Trophoblast cell (in vitro differentiated cells and primary cell): ENCODE results near the gene ADCY2.

Experiments used
- DNase-seq, 2 donors: peaks; one replicate each; pipeline ENCODE4 v3.0.0-alpha.2; 2016
- H2AFZ ChIP-seq: 2 replicates; pipeline ENCODE4 v1.6.1; 2013; ENCODE audit warnings: low read length, moderate library complexity, mild to moderate bottlenecking; ENCODE audit not compliant: insufficient read depth, poor library complexity
- H2AK5ac ChIP-seq: 2 replicates; pipeline ENCODE4 v1.6.1; 2013; ENCODE audit warnings: mild to moderate bottlenecking, low read length
- H2BK120ac ChIP-seq: 2 replicates; pipeline ENCODE4 v1.6.1; 2013; ENCODE audit warnings: low read length, mild to moderate bottlenecking, moderate library complexity; ENCODE audit not compliant: insufficient read depth, poor library complexity
- H2BK12ac ChIP-seq: 2 replicates; pipeline ENCODE4 v1.6.1; 2013; ENCODE audit warnings: mild to moderate bottlenecking, low read length, moderate library complexity
- H2BK5ac ChIP-seq: 2 replicates; pipeline ENCODE4 v1.6.1; 2013; ENCODE audit warnings: low read length, low read depth, moderate library complexity, mild to moderate bottlenecking; ENCODE audit not compliant: poor library complexity
- H3K14ac ChIP-seq: 2 replicates; pipeline ENCODE4 v1.6.1; 2013; ENCODE audit warnings: mild to moderate bottlenecking, low read length
- H3K18ac ChIP-seq: 2 replicates; pipeline ENCODE4 v1.6.1; 2013; ENCODE audit warnings: mild to moderate bottlenecking, low read length
- H3K23ac ChIP-seq: 2 replicates; pipeline ENCODE4 v1.6.1; 2013; ENCODE audit warnings: low read length
- H3K27ac ChIP-seq: 2 replicates; pipeline ENCODE4 v1.5.1; 2013; ENCODE audit warnings: low read depth, mild to moderate bottlenecking, inconsistent platforms, low read length, moderate library complexity
- H3K27me3 ChIP-seq: 2 replicates; pipeline ENCODE4 v1.6.1; 2013; ENCODE audit warnings: inconsistent platforms, mild to moderate bottlenecking, low read length, moderate library complexity; ENCODE audit not compliant: insufficient read depth
- H3K36me3 ChIP-seq, 2 experiments: 1 replicate in 1 of 2; 2 replicates in 1 of 2; pipeline ENCODE4 v1.6.1; 2013; ENCODE audit warnings: low read length in 2 of 2, mild to moderate bottlenecking in 2 of 2, moderate library complexity in 1 of 2; ENCODE audit not compliant: insufficient read depth in 2 of 2, control insufficient read depth in 1 of 2
- H3K4ac ChIP-seq: 2 replicates; pipeline ENCODE4 v1.6.1; 2013; ENCODE audit warnings: low read depth, mild to moderate bottlenecking, low read length, moderate library complexity
- H3K4me1 ChIP-seq, 2 experiments: 1 replicate in 1 of 2; 2 replicates in 1 of 2; pipeline ENCODE4 v1.6.1; 2013; ENCODE audit warnings: low read length in 2 of 2, mild to moderate bottlenecking in 2 of 2, moderate library complexity in 1 of 2; ENCODE audit not compliant: insufficient read depth in 2 of 2, control insufficient read depth in 1 of 2
- H3K4me2 ChIP-seq: 2 replicates; pipeline ENCODE4 v1.6.1; 2013; ENCODE audit warnings: inconsistent platforms, mild to moderate bottlenecking, low read length, moderate library complexity
- H3K4me3 ChIP-seq: 2 replicates; pipeline ENCODE4 v1.5.1; 2013; ENCODE audit warnings: mild to moderate bottlenecking, low read depth, low read length, inconsistent platforms
- H3K79me1 ChIP-seq: one replicate; pipeline ENCODE4 v1.6.1; 2013; ENCODE audit warnings: low read length
- H3K79me2 ChIP-seq: 2 replicates; pipeline ENCODE4 v1.6.1; 2013; ENCODE audit warnings: low read length, mild to moderate bottlenecking; ENCODE audit not compliant: control insufficient read depth, insufficient read depth, poor library complexity
- H3K9ac ChIP-seq: 2 replicates; pipeline ENCODE4 v1.6.1; 2013; ENCODE audit warnings: mild to moderate bottlenecking, low read length
- H3K9me3 ChIP-seq: 2 replicates; pipeline ENCODE4 v1.6.1; 2013; ENCODE audit warnings: low read depth, mild to moderate bottlenecking, control low read depth, inconsistent platforms, low read length; ENCODE audit not compliant: insufficient read depth
- H4K12ac ChIP-seq: 2 replicates; pipeline ENCODE4 v1.6.1; 2013; ENCODE audit warnings: low read depth, mild to moderate bottlenecking, low read length, moderate library complexity
- H4K8ac ChIP-seq: 2 replicates; pipeline ENCODE4 v1.6.1; 2013; ENCODE audit warnings: low read depth, mild to moderate bottlenecking, low read length, moderate library complexity
- H4K91ac ChIP-seq: one replicate; pipeline ENCODE4 v1.6.1; 2013; ENCODE audit warnings: low read depth, mild to moderate bottlenecking, low read length, moderate library complexity
- WGBS: extraction: QIAGEN DNeasy Blood & Tissue Kit; methylation state at CpG from one replicate; pipeline ENCODE4 v1.1.7; 2013; ENCODE audit warnings: missing lambda C conversion rate; ENCODE audit not compliant: insufficient read length, insufficient coverage; ENCODE audit errors: extremely low coverage; 5-methylcytosine and 5-hydroxymethylcytosine counted together

The ADCY2 gene

GRCh38 chr5:7518947-7519560 is 123.1 kb downstream of the ADCY2 start:
- no CpG with 5 or more reads among the region's 11 CpGs for WGBS
- no peak overlapping the region for H3K4me3 ChIP-seq
- no peak overlapping the region for H3K27ac ChIP-seq
- no peaks in the 10 kb centered on the region for H3K9me3 ChIP-seq
- no peak overlapping the region for H3K4ac ChIP-seq
- no peak overlapping the region for H2AK5ac ChIP-seq
- no peaks in the 10 kb centered on the region for H3K36me3 ChIP-seq
- H4K91ac ChIP-seq: no peak overlapping the region
- peak; percentile 22 to 41 for DNase-seq
- H2BK120ac ChIP-seq: no peak overlapping the region
- no peak overlapping the region for H3K4me2 ChIP-seq
- no peak overlapping the region for H2BK5ac ChIP-seq
- H3K23ac ChIP-seq: no peak overlapping the region
- H3K18ac ChIP-seq: no peak overlapping the region
- H3K4me1 ChIP-seq: peaks cover 0 to 1% of the 10 kb centered on the region in 2 experiments
- H3K79me2 ChIP-seq: no peaks in the 10 kb centered on the region
- no peak overlapping the region for H3K14ac ChIP-seq
- H2AFZ ChIP-seq: no peak overlapping the region
- no peak overlapping the region for H4K12ac ChIP-seq
- no peaks in the 10 kb centered on the region for H3K79me1 ChIP-seq
- no peak overlapping the region for H2BK12ac ChIP-seq
- H4K8ac ChIP-seq: no peak overlapping the region
- no peaks in the 10 kb centered on the region for H3K27me3 ChIP-seq
- H3K9ac ChIP-seq: no peak overlapping the region

GRCh38 chr5:7519564-7519963 is 123.6 kb downstream of the ADCY2 start:
- Histone ChIP-seq H3K36me3 (no peaks in the 10 kb centered on the region), H3K4me1 (peaks cover 0 to 1% of the 10 kb centered on the region in 2 experiments), H2BK5ac (no peak overlapping the region), H2BK120ac (no peak overlapping the region), H2AK5ac (no peak overlapping the region), H2AFZ (no peak overlapping the region), H2BK12ac (no peak overlapping the region), H4K12ac (no peak overlapping the region), H3K14ac (no peak overlapping the region), H3K27ac (no peak overlapping the region), H3K79me1 (no peaks in the 10 kb centered on the region), H3K79me2 (no peaks in the 10 kb centered on the region), H4K8ac (no peak overlapping the region), H3K9ac (no peak overlapping the region), H3K4ac (no peak overlapping the region), H3K9me3 (no peaks in the 10 kb centered on the region), H4K91ac (no peak overlapping the region), H3K27me3 (no peaks in the 10 kb centered on the region), H3K18ac (no peak overlapping the region), H3K4me3 (no peak overlapping the region), H3K23ac (no peak overlapping the region), H3K4me2 (no peak overlapping the region)
- DNase-seq: peak in 1 of 2 donors; percentile 2
- no CpG with 5 or more reads among the region's 5 CpGs for WGBS

- Histone ChIP-seq H4K91ac (no peak overlapping the region), H3K36me3 (no peaks in the 10 kb centered on the region), H3K18ac (no peak overlapping the region), H2BK5ac (no peak overlapping the region), H3K4ac (no peak overlapping the region), H3K27ac (no peak overlapping the region), H3K23ac (no peak overlapping the region), H3K27me3 (no peaks in the 10 kb centered on the region), H2BK120ac (no peak overlapping the region), H3K79me2 (no peaks in the 10 kb centered on the region), H2AFZ (no peak overlapping the region), H3K9me3 (no peaks in the 10 kb centered on the region), H4K8ac (no peak overlapping the region), H3K4me3 (no peak overlapping the region), H3K4me1 (peaks cover 2 to 4% of the 10 kb centered on the region in 2 experiments), H3K9ac (no peak overlapping the region), H3K14ac (no peak overlapping the region), H4K12ac (no peak overlapping the region), H2AK5ac (no peak overlapping the region), H2BK12ac (no peak overlapping the region), H3K79me1 (no peaks in the 10 kb centered on the region), H3K4me2 (no peak overlapping the region)
- no peak for DNase-seq
These were observed 133.9 kb downstream of the ADCY2 start for GRCh38 chr5:7529880-7530279.

DNA sequence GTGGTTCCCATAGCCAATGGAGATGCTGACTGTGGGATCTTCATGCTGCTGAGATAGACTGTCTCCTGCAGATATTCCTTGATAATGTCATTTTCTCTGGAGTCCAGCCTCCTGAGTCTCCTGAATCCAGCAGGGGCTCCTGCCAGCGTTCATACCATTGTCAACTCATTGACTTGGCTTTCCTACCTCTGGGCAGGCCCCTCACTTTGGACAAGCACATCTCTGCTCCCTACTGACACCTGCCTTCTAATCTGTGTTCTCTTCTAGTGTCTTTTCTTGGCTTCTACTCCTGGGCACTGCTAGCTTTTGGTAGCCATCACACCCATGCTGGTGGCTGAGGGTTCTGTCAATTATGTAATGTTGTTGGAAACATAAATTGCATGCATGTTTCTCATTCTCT is 138.0 kb downstream of the ADCY2 start:
- no peak overlapping the region for H3K4ac ChIP-seq
- no peak overlapping the region for H2BK5ac ChIP-seq
- H3K79me1 ChIP-seq: no peaks in the 10 kb centered on the region
- no peaks in the 10 kb centered on the region for H3K36me3 ChIP-seq
- no peak overlapping the region for H3K4me3 ChIP-seq
- no peak overlapping the region for H3K18ac ChIP-seq
- H3K27ac ChIP-seq: no peak overlapping the region
- H2BK12ac ChIP-seq: no peak overlapping the region
- H4K91ac ChIP-seq: no peak overlapping the region
- no peaks in the 10 kb centered on the region for H3K27me3 ChIP-seq
- no peak overlapping the region for H4K12ac ChIP-seq
- H2AFZ ChIP-seq: no peak overlapping the region
- no peaks in the 10 kb centered on the region for H3K79me2 ChIP-seq
- H2AK5ac ChIP-seq: no peak overlapping the region
- WGBS: no CpG with 5 or more reads among the region's 1 CpG
- H3K14ac ChIP-seq: no peak overlapping the region
- no peak overlapping the region for H3K4me2 ChIP-seq
- H3K9me3 ChIP-seq: no peaks in the 10 kb centered on the region
- no peak overlapping the region for H3K9ac ChIP-seq
- no peak overlapping the region for H4K8ac ChIP-seq
- DNase-seq: peak; percentile 7 to 66
- H3K4me1 ChIP-seq: peaks cover 2 to 4% of the 10 kb centered on the region in 2 experiments
- H3K23ac ChIP-seq: no peak overlapping the region
- no peak overlapping the region for H2BK120ac ChIP-seq
